Right lobe of liver (tissue), 4 donors: ENCODE data around the gene DAP.

Experiments
- CTCF ChIP-seq, 4 donors: fragments of 200-600 bp in 3 of 4; fragments of 450-650 bp in 1 of 4; IDR thresholded peaks; one replicate each; pipeline versions ENCODE4 v1.5.1 to v1.8.0; 2016 to 2022; ENCODE audit warnings: antibody characterized with exemption in 4 of 4, mild to moderate bottlenecking in 2 of 4
- POLR2A ChIP-seq: fragments of 450-650 bp; IDR thresholded peaks from one replicate; pipeline ENCODE4 v1.6.1; 2017; ENCODE audit warnings: antibody characterized with exemption, mild to moderate bottlenecking
- donor health status: DM: no; HTN: no; CAD: no.
- donor health status: DM: no; HTN: no; CAD: no.
- donor health status: DM: no; HTN: yes; CAD: no.

- no peak for TF ChIP-seq CTCF (IDR thresholded peaks at IDR 0.05)
- no peak for TF ChIP-seq POLR2A
Measured at GRCh38 chr5:10797261-10797660, 36.2 kb upstream of the DAP start.
